ENCODE data around the gene IRF4.
A peak's percentile ranks its signal among the peaks of the same experiment; 100 is the strongest.

IRF4 gene

DNA sequence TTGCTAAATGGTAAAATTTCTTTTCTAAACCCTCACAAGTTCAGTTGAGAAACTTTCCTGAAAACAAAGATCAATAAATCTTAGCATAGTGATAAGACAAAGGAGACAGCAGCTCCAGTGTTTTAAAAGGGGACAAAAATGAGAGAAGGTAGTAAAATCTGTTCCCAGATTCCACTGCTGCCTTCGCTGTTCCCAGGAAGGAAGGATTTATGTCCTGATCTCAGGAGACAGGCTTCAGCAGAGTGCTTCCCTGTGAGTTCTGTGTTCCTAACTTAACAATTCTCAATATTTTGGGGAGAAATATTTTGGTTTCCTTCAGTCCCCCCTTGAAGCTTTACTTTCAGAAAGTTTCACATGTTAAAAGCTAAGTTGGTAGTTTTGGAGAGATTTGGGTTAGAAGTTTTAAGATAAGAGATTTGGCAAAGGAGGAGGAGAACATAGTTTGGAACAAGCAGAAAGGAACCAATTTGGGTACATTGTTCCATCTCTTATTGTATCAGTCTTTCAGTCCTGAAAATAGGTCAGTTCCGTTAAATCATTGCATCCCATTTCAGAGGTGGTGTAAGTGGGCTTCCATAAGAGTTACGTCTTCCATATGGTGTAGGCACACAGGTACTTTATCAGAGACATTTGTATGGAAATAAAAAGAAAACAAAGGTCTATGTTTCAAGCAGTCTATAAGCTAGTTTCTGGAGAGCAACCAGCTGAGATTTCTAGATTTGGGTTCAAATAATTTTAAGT, 20.8 kb downstream of the IRF4 start:
- DNase-seq (ENCODE audit: low read depth) = no peak
- TF ChIP-seq, protein P1, sequence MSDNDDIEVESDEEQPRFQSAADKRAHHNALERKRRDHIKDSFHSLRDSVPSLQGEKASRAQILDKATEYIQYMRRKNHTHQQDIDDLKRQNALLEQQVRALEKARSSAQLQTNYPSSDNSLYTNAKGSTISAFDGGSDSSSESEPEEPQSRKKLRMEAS (IDR thresholded peaks at IDR 0.05; ENCODE audit: low read depth, low read length) = no peak
- TF ChIP-seq, protein P2, sequence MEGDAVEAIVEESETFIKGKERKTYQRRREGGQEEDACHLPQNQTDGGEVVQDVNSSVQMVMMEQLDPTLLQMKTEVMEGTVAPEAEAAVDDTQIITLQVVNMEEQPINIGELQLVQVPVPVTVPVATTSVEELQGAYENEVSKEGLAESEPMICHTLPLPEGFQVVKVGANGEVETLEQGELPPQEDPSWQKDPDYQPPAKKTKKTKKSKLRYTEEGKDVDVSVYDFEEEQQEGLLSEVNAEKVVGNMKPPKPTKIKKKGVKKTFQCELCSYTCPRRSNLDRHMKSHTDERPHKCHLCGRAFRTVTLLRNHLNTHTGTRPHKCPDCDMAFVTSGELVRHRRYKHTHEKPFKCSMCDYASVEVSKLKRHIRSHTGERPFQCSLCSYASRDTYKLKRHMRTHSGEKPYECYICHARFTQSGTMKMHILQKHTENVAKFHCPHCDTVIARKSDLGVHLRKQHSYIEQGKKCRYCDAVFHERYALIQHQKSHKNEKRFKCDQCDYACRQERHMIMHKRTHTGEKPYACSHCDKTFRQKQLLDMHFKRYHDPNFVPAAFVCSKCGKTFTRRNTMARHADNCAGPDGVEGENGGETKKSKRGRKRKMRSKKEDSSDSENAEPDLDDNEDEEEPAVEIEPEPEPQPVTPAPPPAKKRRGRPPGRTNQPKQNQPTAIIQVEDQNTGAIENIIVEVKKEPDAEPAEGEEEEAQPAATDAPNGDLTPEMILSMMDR (IDR thresholded peaks at IDR 0.05; ENCODE audit: low read depth, low read length) = no peak
- TF ChIP-seq MYC (IDR thresholded peaks at IDR 0.05; ENCODE audit: low read depth, low read length) = no peak
- no peak for TF ChIP-seq POLR2A (IDR thresholded peaks at IDR 0.05; ENCODE audit: extremely low read depth, insufficient read length)
- H3K4me3 ChIP-seq (ENCODE audit: low read depth, low read length) = no peak overlapping the region

DNA sequence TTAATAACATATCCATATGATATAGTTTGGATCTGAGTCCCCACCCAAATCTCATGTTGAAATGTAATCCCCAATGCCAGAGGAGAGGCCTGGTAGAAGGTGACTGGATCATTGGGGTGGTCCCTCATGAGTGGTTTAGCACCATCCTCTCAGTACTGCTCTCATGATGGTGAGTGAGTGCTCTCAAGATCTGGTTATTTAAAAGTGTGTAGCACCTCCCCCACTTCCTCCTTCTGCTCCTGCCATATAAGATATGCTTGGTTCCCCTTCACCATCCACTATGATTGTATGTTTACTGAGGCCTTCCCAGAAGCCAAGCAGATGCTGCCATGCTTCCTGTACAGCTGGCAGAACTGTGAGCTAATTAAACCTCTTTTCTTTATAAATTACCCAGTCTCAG, 22.9 kb downstream of the IRF4 start:
- no peak for TF ChIP-seq MYC (IDR thresholded peaks at IDR 0.05; ENCODE audit: low read depth, low read length)
- TF ChIP-seq, protein P2 (IDR thresholded peaks at IDR 0.05; ENCODE audit: low read depth, low read length) = no peak
- TF ChIP-seq, protein P1 (IDR thresholded peaks at IDR 0.05; ENCODE audit: low read depth, low read length) = no peak
- DNase-seq (ENCODE audit: low read depth) = peak; percentile 20
- no peak overlapping the region for H3K4me3 ChIP-seq (ENCODE audit: low read depth, low read length)

DNA sequence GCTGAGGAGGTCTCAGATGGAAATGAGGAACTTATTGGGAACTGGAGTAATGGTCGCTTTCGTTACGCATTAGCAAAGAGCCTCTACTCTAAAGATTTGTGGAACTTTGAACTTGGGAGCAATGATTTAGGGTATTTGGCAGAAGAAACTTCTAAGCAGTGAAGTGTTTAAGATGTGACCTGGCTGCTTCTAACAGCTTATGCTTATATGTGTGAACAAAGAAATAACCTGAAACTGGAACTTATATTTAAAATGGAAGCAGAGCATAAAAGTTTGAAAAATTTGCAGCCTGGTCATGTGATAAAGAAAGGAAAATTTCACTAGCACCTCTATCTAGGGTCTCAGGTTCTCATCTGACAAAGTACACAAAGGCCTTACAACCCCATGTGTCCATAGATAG, 23.5 kb downstream of the IRF4 start:
- H3K4me3 ChIP-seq (ENCODE audit: low read depth, low read length) = no peak overlapping the region
- TF ChIP-seq, protein P2 (IDR thresholded peaks at IDR 0.05; ENCODE audit: low read depth, low read length) = no peak
- TF ChIP-seq, protein P1 (IDR thresholded peaks at IDR 0.05; ENCODE audit: low read depth, low read length) = no peak
- TF ChIP-seq MYC (IDR thresholded peaks at IDR 0.05; ENCODE audit: low read depth, low read length) = no peak
- TF ChIP-seq POLR2A (IDR thresholded peaks at IDR 0.05; ENCODE audit: extremely low read depth, insufficient read length) = no peak
- DNase-seq (ENCODE audit: low read depth) = no peak

DNA sequence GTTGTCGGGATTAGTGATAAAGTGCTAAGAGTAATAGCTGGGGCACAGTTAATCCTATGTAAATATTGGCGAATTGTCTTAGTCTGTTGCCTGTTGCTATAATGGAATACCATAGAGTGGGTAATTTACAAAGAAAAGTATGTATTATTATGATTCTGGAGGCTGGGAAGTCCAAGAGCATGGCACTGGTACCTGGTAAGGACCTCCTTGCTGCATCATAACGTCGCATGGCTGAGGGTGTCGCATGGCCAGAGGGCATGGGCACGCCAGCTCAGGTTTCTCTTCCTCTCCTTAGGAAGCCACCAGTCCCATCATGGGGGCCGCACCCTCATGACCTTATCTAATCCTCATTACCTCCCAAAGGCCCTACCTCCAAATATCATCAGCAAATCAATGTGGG, 29.7 kb downstream of the IRF4 start:
- no peak overlapping the region for H3K4me3 ChIP-seq (ENCODE audit: low read depth, low read length)
- no peak for TF ChIP-seq MYC (IDR thresholded peaks at IDR 0.05; ENCODE audit: low read depth, low read length)
- no peak for TF ChIP-seq POLR2A (IDR thresholded peaks at IDR 0.05; ENCODE audit: extremely low read depth, insufficient read length)
- TF ChIP-seq, protein P2 (IDR thresholded peaks at IDR 0.05; ENCODE audit: low read depth, low read length) = no peak
- TF ChIP-seq, protein P1 (IDR thresholded peaks at IDR 0.05; ENCODE audit: low read depth, low read length) = no peak
- DNase-seq (ENCODE audit: low read depth) = no peak

DNA sequence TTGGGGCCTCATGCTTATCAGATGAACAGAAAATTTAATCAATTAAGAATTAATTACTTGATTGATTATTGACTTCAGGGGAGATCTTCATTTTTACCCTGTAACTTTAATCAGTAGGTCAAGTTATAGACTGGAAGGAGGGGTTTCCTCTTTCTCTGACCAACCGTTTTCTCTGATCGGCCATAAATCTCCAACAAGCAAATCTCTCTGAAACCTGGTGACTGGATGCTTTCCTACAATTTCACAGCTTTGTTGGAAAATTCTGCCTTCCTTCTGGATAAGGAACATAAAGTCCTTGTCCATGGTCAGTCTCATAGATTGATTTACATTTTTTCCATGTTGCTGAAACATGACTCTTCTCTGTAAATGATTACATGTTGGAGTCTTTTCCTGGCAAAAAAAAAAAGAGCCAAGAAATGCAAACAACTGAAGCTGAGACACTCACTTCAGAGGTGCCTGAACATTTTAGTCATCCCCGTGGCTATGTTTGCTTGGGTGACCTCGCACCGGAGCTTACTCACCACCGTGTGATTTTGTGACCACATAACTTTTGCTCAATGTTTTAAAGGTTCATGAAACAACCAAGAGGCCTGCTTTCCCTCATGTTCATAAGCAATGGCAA, 31.0 kb downstream of the IRF4 start:
- TF ChIP-seq POLR2A (IDR thresholded peaks at IDR 0.05; ENCODE audit: extremely low read depth, insufficient read length) (no peak), MYC (IDR thresholded peaks at IDR 0.05; ENCODE audit: low read depth, low read length) (peak; percentile 40; the same call in 1 of the 2 replicates)
- TF ChIP-seq, protein P1 (IDR thresholded peaks at IDR 0.05; ENCODE audit: low read depth, low read length) = peak; percentile 52; the same call in 1 of the 2 replicates
- TF ChIP-seq, protein P2 (IDR thresholded peaks at IDR 0.05; ENCODE audit: low read depth, low read length) = no peak
- H3K4me3 ChIP-seq (ENCODE audit: low read depth, low read length) = no peak overlapping the region
- DNase-seq (ENCODE audit: low read depth) = peak; percentile 91

All from NB4 (cell line).